BJ (cell line): ENCODE results near the gene MAU2. TPM values are rescaled to one million over a fixed set of nuclear protein-coding genes. Genes with fewer than 3 reads are reported as not detected.

Source experiments
- CTCF ChIA-PET: fragments of 350-600 bp; formaldehyde crosslinking; extraction: SDS; loops from one replicate; lab custom pipeline; 2021; ENCODE audit warnings: antibody characterized with exemption, inconsistent platforms; lab: Yijun Ruan, JAX
- POLR2A ChIA-PET: fragments of 300-600 bp; sonication (Branson Sonifier 250); formaldehyde crosslinking; extraction: SDS; loops from one replicate; lab custom pipeline; 2021; ENCODE audit warnings: antibody characterized with exemption; lab: Charles Lee
- DNase-seq: peaks from one replicate; pipeline ENCODE4 v3.0.0-alpha.2; 2011; ENCODE audit warnings: low read depth
- H3K27me3 ChIP-seq: 2 replicates; pipeline ENCODE4 v1.6.0; 2011; ENCODE audit warnings: low read length; ENCODE audit not compliant: control insufficient read depth, insufficient read depth
- H3K36me3 ChIP-seq: 2 replicates; pipeline ENCODE4 v1.5.1; 2011; ENCODE audit warnings: low read length; ENCODE audit not compliant: control insufficient read depth, insufficient read depth
- H3K4me3 ChIP-seq: 2 replicates; pipeline ENCODE4 v1.5.1; 2011; ENCODE audit warnings: low read depth, mild to moderate bottlenecking, control low read depth, low read length
- CTCF ChIP-seq: IDR thresholded peaks from 2 replicates; pipeline ENCODE4 v1.5.1; 2011; ENCODE audit warnings: low read depth, mild to moderate bottlenecking, control low read depth, inconsistent platforms, low read length, moderate library complexity; ENCODE audit not compliant: insufficient read depth
- polyA plus RNA-seq: library from polyadenylated mRNA; depleted of rRNA; stranded (reverse); fragments of >200 nt; gene quantifications from 2 replicates; pipeline ENCODE4 v1.2.3, GENCODE V29; 2011

MAU2 gene
- polyA plus RNA-seq, 1 experiment: 25.9 TPM

- no peak for TF ChIP-seq CTCF
- DNase-seq: no peak
- Histone ChIP-seq H3K4me3 (no peak overlapping the region), H3K36me3 (no peaks in the 10 kb centered on the region), H3K27me3 (no peaks in the 10 kb centered on the region)
- CTCF ChIA-PET: no interaction called here
- POLR2A ChIA-PET: no interaction called here
These were observed 60.6 kb downstream of the MAU2 start for GRCh38 chr19:19381007-19381926.

- Histone ChIP-seq H3K36me3 (no peaks in the 10 kb centered on the region), H3K27me3 (no peaks in the 10 kb centered on the region), H3K4me3 (no peak overlapping the region)
- ChIA-PET POLR2A (no interaction called here), CTCF (no interaction called here)
- no peak for TF ChIP-seq CTCF
- no peak for DNase-seq
These were observed 61.5 kb downstream of the MAU2 start for GRCh38 chr19:19382118-19382517.

- ChIA-PET POLR2A (no interaction called here), CTCF (interaction anchor here (1.8 kb wide), 1 partner anchor 105 kb away, joined by 4 read pairs; no protein-coding TSS in a partner anchor)
- TF ChIP-seq CTCF: no peak
- Histone ChIP-seq H3K4me3 (peak overlapping the region; percentile 55), H3K36me3 (no peaks in the 10 kb centered on the region), H3K27me3 (no peaks in the 10 kb centered on the region)
- DNase-seq: no peak
These were observed 63.9 kb downstream of the MAU2 start for GRCh38 chr19:19384486-19384885.

GRCh38 chr19:19385131-19385895 is 64.7 kb downstream of the MAU2 start:
- DNase-seq: peak; percentile 98
- peak overlapping the region; percentile 85 for H3K4me3 ChIP-seq
- POLR2A ChIA-PET: interaction anchor here (0.7 kb wide), 1 partner anchor 20 kb away, joined by 3 read pairs; the partner anchor contains the start of gene GATAD2A
- no peaks in the 10 kb centered on the region for H3K27me3 ChIP-seq
- CTCF ChIA-PET: interaction anchor here (1.0 kb wide), 1 partner anchor 22 kb away, joined by 3 read pairs; no protein-coding TSS in a partner anchor
- TF ChIP-seq CTCF: peak; percentile 26
- no peaks in the 10 kb centered on the region for H3K36me3 ChIP-seq
